NCI-H1417 treated with DMSO at 0.1 percent for 48 hours (cell line): ENCODE measurements around the gene ZBTB48.
A peak's percentile ranks its signal among the peaks of the same experiment; 100 is the strongest.
"Not testable (repeated sequence)": the region's sequence is repeated elsewhere in the genome, so short reads cannot be mapped to it uniquely, and the experiment has no call there.

Experiments used
- DNase-seq: peaks from one replicate; lab custom pipeline; 2025; lab: John Stamatoyannopoulos, UW

Gene ZBTB48

GRCh38 chr1:6592441-6592840, 12.6 kb downstream of the ZBTB48 start:
- no peak for DNase-seq

- DNase-seq, result no peak
Observed at GRCh38 chr1:6592865-6593593, 13.2 kb downstream of the ZBTB48 start.

GRCh38 chr1:6593810-6594209, 14.0 kb downstream of the ZBTB48 start:
- DNase-seq, result no peak

GRCh38 chr1:6594977-6595740, 15.4 kb downstream of the ZBTB48 start:
- DNase-seq, result no peak

DNA sequence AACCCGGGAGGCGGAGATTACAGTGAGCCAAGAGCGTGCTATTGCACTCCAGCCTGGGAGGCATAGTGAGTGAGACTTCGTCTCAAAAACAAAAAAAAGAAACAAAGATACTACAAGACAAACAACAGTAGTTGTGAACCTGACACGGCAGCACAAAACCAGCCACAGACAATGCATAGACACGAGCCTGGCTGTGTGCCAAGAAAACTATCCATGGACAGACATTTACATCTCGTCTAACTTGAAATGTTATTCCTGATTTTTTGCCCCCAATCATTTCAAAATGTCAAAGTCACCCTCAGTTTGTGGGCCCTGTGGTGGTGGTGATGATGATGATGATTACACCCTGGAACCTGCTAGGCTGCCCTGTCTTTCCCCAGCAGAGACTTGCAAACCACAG, 16.6 kb downstream of the ZBTB48 start:
- no peak for DNase-seq

- DNase-seq, result no peak
Observed at GRCh38 chr1:6596886-6597776, 17.3 kb downstream of the ZBTB48 start.

GRCh38 chr1:6597777-6598131, 18.0 kb downstream of the ZBTB48 start:
- no peak for DNase-seq

DNA sequence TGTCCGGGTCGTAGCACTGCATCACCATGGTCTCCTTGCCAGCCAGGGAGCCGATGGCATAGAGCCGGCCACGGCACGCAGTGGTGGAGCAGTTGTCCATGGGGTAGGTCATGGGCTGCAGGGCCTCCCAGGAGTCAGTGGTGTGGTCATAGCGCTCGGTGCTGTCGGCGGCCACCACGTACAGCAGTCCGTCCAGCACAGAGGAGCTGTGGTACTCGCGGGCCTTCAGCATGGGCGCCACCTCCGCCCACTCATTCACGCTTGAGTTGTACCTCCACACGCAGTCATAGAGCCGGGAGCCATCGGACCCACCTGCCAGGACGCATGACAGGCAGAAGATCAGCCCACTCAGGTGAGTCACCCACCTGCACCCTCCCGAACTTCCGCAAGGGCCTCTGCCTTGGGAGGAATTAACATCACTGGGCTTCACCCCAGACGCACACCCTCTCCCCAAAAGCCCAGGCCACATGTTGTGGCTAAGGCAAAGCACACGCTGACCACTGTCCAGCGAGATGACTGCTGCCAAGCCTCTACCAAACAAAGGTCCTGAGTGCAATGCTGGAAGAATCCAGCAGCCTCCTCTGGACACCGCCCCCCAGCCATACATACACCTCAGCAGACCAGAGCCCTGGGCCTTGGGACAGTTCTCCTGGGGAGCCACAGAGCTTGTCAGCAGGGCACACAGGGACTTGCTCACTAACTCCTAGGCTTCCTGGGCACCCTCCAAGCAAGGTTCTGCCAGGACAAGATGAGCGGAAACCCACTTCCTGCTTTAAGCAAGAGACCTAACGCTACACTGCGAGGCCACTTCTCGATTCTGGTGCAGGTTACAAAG, 19.6 kb downstream of the ZBTB48 start:
- no peak for DNase-seq

DNA sequence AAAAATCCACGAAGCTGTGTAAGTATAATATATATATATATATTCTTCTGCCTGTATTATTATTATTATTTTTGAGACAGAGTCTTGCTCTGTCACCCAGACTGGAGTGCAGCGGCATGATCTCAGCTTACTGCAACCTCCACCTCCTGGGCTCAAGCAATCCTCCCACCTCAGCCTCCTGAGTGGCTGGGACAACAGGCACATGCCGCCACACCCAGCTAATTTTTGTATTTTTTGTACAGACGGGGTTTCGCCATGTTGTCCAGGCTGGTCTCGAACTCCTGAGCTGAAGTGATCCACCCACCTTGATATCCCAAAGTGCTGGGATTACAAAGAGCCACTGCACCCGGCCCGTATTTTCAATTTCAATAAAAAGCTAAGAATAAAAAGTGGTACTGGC, 20.2 kb downstream of the ZBTB48 start:
- DNase-seq, result not testable (repeated sequence)

DNA sequence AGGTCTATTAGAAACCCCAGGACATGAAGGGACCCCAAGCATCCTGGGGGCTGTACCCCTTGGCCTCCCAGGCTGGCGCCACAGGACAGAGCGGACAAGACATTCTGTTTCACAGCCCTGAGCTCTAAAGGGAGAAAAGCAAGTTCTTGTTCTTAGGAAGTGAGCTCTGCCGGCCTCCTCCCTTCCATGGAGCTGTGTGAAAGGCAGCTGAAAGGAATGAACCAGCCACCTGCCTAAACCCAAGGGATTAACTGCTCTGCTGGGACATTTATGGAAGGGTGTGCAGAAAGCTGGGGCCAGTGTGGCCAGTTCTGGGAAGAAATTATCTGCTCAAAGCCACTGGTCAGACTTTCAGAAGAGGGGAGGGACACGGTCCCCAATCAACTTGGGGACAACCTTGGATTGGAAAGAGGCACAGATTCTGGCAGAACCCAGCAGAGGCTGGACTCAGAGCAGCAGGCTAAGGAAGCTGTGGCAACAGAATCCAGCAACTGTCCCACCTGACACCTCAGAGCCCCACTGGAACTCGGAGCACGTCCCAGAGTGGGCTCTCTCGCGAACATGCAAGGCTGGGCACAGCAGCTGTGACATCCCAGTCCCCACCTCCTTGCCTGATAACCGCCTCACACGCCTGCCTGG, 20.7 kb downstream of the ZBTB48 start:
- no peak for DNase-seq

GRCh38 chr1:6601049-6601922, 21.5 kb downstream of the ZBTB48 start:
- DNase-seq, result no peak

- DNase-seq, result no peak
Observed at GRCh38 chr1:6601923-6602668, 22.3 kb downstream of the ZBTB48 start.

DNA sequence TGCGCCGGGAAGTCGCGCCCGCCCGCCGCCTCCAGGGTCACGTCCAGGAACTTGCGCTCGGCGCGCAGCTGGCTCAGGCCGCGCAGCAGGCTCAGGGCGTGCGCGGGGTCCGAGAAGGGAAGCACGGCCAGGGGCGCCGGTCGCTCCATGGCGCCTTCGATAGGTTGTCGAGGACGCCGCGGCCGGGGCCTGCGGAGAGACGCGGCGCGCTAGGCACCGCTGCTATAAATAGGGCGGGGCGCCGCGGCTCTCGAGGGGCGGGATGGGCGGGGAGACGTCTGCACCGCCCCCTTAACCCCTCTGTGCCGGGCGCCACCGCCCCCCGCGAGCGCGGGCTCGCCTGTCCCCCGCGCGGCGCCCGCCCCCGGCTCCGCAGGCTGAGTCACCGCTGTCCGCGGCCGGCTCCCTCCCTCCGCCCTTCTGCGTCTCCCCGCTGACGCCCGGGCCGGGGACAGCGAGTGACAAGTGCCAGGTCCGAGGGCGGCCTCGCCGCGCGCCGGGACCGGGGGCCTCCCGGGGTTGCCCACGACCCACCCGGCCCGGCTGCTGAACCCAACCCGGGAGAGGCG, 23.0 kb downstream of the ZBTB48 start, which contains the start of gene KLHL21:
TSS of gene KLHL21 (minus strand) at position 201 of the 569 bp plus-strand sequence. CDS start at position 149, 52 bp downstream.
- DNase-seq, result no peak

DNA sequence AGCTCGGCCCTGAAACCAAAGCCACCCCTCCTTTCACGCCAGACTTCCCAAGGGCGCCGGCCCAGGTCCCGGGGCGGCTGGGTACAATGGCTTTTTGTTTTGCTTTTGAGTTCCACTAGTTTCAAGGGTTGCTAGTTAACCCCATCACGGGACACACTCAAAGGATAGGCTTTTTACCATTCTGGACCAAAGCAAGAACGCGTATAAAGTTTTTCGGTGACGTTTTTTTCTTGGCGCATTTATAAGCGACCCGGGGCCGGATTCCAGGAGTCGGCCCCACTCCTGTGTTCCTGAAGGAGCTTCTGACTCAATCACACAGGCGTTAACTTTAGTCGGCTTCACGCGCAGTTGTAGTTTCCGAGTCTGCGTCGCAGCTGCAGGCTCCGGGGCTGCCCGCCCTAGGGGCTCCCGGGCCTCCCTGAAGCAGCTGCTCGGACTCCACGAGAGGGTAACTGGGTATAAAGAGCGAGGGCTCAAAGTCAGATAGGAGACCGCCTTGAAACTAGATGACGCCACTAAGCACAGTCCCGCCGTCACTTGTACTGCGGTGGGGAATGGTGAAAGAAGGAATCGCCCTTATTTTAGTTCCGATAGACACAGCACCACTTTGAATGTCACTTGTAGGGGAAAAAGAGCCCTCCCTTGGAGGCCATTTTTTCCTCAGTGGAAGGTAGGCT, 23.6 kb downstream of the ZBTB48 start:
- no peak for DNase-seq

DNA sequence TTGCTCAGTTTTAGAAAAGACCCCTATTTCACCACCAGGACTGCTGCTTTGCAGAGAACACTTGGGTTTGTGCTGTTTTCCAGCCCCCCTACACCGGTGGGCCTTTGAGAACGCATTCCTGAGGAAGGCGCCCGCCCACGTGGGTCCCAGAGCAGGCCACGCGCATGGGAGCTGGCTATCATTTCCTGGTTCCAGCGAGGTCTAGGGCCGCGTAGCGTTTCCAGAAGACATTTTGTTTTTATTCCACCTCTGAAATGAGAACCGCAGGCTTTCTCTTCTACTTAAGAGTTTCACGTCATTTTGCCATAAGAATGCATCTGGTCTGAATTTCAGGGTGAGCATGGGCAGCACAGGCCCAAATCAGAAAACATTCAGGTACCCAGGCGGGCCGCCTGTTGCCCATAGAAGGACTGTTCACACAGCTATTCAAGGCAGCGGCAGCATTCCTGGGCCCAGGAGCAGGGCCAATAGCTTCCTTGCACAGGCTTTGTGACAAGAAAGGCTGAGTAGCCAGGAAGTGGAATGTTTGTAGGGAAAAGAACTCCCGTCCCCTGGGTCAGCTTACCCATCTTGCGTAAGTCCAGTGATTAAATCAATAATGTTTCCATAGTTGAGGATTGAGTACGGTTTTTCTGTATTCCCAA, 24.2 kb downstream of the ZBTB48 start:
- no peak for DNase-seq

DNA sequence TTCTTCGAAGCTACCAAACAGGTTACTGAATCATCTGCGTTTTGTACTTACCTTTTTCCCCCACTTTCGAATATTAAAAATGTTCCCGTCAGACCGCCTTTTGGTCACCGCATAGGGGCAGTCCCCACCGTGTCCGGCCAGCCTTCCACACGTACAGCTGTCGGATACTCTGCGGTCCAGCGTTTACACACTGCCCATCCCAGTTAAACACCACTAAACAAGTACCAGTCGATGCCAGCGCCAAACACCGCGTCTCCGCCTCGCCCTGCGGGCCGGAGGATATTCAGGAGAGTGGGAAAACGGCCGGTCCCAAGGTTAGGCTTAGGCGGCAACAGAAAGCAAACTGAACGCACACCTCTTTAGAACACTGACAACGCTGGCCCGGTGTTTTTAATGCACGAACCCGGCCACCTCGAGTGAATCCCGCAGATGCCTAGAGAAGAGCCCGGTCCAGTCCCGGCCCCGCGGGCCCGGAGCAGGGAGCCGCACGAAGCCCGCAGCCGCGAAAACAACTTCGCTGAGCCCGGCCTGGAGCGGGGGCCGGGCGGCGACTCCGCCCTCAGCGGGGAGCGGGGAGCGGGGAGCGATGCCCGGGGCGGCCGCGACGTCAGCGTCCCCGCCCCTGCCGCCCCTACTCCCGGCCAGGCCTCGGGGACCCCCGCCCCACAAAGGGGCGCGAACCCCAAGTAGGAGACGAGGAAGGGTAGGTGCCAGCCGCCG, 33.0 kb downstream of the ZBTB48 start:
- DNase-seq, result no peak

- peak; percentile 94 for DNase-seq
Observed at GRCh38 chr1:6613361-6614018, 33.7 kb downstream of the ZBTB48 start, which contains the start of gene PHF13. PHF13 (plus strand) TSS chr1:6613731; CDS start chr1:6614067, 336 bp downstream.
